Heart right ventricle (tissue), 16 donors: ENCODE measurements around the gene TUBA3D. TPM values are rescaled to one million over a fixed set of nuclear protein-coding genes. Genes with fewer than 3 reads are reported as not detected.
"Not testable (repeated sequence)": the region's sequence is repeated elsewhere in the genome, so short reads cannot be mapped to it uniquely, and the experiment has no call there.

ENCODE experiments used
- ATAC-seq, 8 donors: fragments of 200-7000 bp; cut with Tn5 transposase; one replicate each; pipeline ENCODE4 v1.9.1; 2020; ENCODE audit warnings: mild to moderate bottlenecking in 8 of 8, moderate library complexity in 8 of 8, moderate number of reproducible peaks in 1 of 8
- DNase-seq, 2 donors: peaks; one replicate each; pipeline ENCODE4 v3.0.0-alpha.2; 2020
- H3K27ac ChIP-seq, 10 donors: fragments of 200-600 bp; sonication (generic) in 2 of 10; one replicate each; pipeline versions ENCODE4 v1.5.0 to v1.8.0; 2020 to 2022; ENCODE audit warnings: mild to moderate bottlenecking in 3 of 10
- H3K27me3 ChIP-seq, 7 donors: fragments of 200-600 bp; one replicate each; pipeline ENCODE4 v1.8.0; 2021 to 2022; ENCODE audit warnings: mild to moderate bottlenecking in 2 of 7
- H3K36me3 ChIP-seq, 9 donors: fragments of 200-600 bp; sonication (generic) in 1 of 9; one replicate each; pipeline versions ENCODE4 v1.5.0 to v1.8.0; 2020 to 2022; ENCODE audit warnings: mild to moderate bottlenecking in 2 of 9
- H3K4me1 ChIP-seq, 9 donors: fragments of 200-600 bp; sonication (generic) in 1 of 9; one replicate each; pipeline versions ENCODE4 v1.5.0 to v1.8.0; 2020 to 2022; ENCODE audit warnings: mild to moderate bottlenecking in 4 of 9
- H3K4me3 ChIP-seq, 10 donors: fragments of 200-600 bp; sonication (generic) in 2 of 10; one replicate each; pipeline versions ENCODE4 v1.5.0 to v1.8.0; 2020 to 2022; ENCODE audit warnings: mild to moderate bottlenecking in 7 of 10, moderate library complexity in 2 of 10
- H3K9me3 ChIP-seq, 11 donors: fragments of 200-600 bp in 10 of 11; sonication (generic) in 2 of 11; one replicate each; pipeline versions ENCODE4 v1.5.0 to v1.8.0; 2013 to 2022; ENCODE audit warnings: mild to moderate bottlenecking in 2 of 11, control low read depth in 1 of 11, moderate library complexity in 1 of 11
- WGBS, 2 donors: extraction: QIAGEN DNeasy Blood & Tissue Kit; methylation state at CpG; one replicate each; pipeline ENCODE4 v1.1.7; 2013; ENCODE audit warnings: inconsistent platforms in 1 of 2; 5-methylcytosine and 5-hydroxymethylcytosine counted together
- intact Hi-C, 10 donors: fragments of 100-400 bp; cut with DNase I; formaldehyde crosslinking; loops; one replicate each; pipeline versions ENCODE4 v1.11.1 to v1.14.2; 2022
- polyA plus RNA-seq, 2 donors: library from polyadenylated mRNA; stranded (reverse); fragments of 200-250 nt; gene quantifications; one replicate each; pipeline ENCODE4 v1.2.3, GENCODE V29; 2013
- total RNA-seq, 10 donors: library from RNA; stranded (reverse); fragmentation: NEBNext Ultra II Directional in 3 of 10; extraction: Animal tissue kit (Norgen Biotek cat#: 25700) in 3 of 10; gene quantifications; one replicate each; pipeline versions ENCODE4 v1.2.1 to v1.2.4, GENCODE V29; 2021 to 2023
- TF ChIP-seq, protein P1 (sequence below), 9 donors: fragments of 200-600 bp; sonication (generic) in 2 of 9; IDR thresholded peaks; one replicate each; pipeline versions ENCODE4 v1.5.0 to v1.8.0; 2021 to 2022; ENCODE audit warnings: antibody characterized with exemption in 9 of 9, mild to moderate bottlenecking in 5 of 9, moderate library complexity in 1 of 9
- donor health status: Arrhythmogenic right ventricular cardiomyopathy.
- donor health status: ischemic (EF 13 %, LVEDD 7.1; RV severe dilation, severe dysfunction).
- donor health status: healthy with polysubstance abuse.
- donor health status: DM: no; HTN: yes; CAD: no.
- donor health status: DM: no; HTN: no; CAD: no.
- donor health status: ischemic (EF 25% LVEDD 6.9; RV normal size, moderate dysfunction).
- donor health status: ischemic (EF 25% LVEDD 5.7; RV mildly dilated, moderate dysfunction).
- donor health status: healthy.
- donor health status: DM: yes; HTN: yes; CAD: no.
- donor health status: Ischemic cardiomyopathy.
- donor health status: ischemic (EF 35%, LVEDD 5.7; RV mildly dilated, moderate dysfunction).
- donor health status: nonischemic (EF 11% LVEDD 7.7; RV severe dilation, severe dysfunction).
- donor health status: DM: yes; HTN: yes; CAD: no.
- donor health status: PGD.
- donor health status: ischemic (EF 29% LVEDD 5.4; RV normal size, mild dysfunction).
- donor health status: nonischemic (EF 23%, LVEDD 6.1; RV moderate dilation, normal function).

The TUBA3D gene
- total and polyA plus RNA-seq, 12 donors = 5.1 to 677 (median 30.1) TPM

DNA sequence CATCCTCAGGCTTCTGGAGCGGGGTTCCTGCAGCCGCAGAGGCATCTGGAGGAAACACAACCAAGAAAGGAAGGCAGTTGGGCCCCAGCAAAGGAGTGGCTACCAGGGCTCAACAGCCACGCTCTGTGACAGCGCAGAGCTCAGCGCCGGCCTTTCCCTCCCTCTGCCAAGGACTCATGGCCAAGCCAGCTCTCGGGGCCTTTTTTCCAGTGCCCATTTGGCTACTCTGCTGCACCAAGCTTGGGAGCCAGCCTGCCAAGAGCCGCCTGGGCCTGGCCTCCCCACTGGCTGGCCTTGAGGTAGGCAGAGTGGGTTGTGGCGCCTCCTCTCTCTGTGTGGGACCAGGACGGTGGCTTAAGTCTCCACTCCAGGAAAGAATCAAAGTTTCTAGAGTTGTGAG is 44.6 kb downstream of the TUBA3D start:
- no peaks in the 10 kb centered on the region for H3K9me3 ChIP-seq
- H3K4me3 ChIP-seq = no peak overlapping the region
- peaks cover 0 to 47% (median 6%) of the 10 kb centered on the region in 9 donors for H3K36me3 ChIP-seq
- WGBS, 2 donors = 90 to 91% methylated on average over 10 of the region's 10 CpGs
- intact Hi-C loops = no loop called here
- ATAC-seq (no peak), DNase-seq (no peak)
- H3K27ac ChIP-seq = no peak overlapping the region
- peaks cover 0 to 8% (median 0%) of the 10 kb centered on the region in 9 donors for H3K4me1 ChIP-seq
- TF ChIP-seq, protein P1, sequence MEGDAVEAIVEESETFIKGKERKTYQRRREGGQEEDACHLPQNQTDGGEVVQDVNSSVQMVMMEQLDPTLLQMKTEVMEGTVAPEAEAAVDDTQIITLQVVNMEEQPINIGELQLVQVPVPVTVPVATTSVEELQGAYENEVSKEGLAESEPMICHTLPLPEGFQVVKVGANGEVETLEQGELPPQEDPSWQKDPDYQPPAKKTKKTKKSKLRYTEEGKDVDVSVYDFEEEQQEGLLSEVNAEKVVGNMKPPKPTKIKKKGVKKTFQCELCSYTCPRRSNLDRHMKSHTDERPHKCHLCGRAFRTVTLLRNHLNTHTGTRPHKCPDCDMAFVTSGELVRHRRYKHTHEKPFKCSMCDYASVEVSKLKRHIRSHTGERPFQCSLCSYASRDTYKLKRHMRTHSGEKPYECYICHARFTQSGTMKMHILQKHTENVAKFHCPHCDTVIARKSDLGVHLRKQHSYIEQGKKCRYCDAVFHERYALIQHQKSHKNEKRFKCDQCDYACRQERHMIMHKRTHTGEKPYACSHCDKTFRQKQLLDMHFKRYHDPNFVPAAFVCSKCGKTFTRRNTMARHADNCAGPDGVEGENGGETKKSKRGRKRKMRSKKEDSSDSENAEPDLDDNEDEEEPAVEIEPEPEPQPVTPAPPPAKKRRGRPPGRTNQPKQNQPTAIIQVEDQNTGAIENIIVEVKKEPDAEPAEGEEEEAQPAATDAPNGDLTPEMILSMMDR (IDR thresholded peaks at IDR 0.05) = no peak
- H3K27me3 ChIP-seq = no peaks in the 10 kb centered on the region

- H3K4me3 ChIP-seq, H3K9me3 ChIP-seq, DNase-seq, ATAC-seq, H3K4me1 ChIP-seq, intact Hi-C loops, H3K27me3 ChIP-seq: not testable (repeated sequence)
- Histone ChIP-seq H3K36me3 (peaks cover 0 to 43% (median 6%) of the 10 kb centered on the region in 9 donors), H3K27ac (peak overlapping the region in 1 of 10 donors; percentile 14)
- 73 to 84% methylated on average over 6 of the region's 6 CpGs for WGBS, 2 donors
Measured at GRCh38 chr2:131521524-131521923, 45.6 kb downstream of the TUBA3D start.

DNA sequence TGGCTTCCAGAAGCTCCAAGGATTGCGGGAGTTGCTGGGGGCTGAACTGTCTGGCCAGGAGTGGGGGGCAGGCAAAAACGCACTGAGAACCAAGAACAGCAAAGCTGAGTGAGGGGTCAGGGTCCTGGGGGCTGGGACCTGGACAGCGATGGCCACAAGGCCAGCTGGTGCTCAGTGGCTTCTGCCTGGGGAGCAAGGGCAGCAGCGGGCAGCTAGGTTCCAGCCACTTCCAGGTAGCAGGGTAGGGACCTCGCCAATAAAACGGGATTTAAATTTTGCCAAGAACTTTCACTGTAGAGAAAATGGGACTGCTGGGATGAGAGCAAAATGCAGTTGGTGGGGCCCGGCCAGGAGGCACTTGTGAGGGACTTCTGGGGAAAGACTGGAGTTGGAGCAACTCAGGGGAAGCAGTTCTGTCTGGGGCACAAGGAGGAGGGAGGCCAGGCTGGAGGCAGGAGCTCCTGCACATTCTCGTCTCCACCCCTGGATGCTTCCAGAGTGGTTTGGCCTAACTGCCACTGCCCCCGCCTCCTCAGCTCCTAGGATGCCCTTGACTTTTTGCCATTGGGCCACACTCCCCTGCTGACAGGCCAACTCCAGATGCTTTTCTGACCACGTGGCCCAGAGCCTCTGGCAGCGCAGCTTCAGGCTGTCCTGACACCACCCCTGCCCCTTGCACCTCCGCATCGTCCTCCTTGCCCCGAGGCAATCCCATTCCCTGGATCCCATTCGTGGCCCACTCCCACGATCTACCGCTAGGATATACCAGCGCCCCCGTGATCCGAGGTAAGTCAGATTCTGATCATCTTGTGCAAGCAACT is 46.3 kb downstream of the TUBA3D start:
- DNase-seq (peak; percentile 60 to 67), ATAC-seq (peak; percentile 79 to 94 (median 88))
- H3K36me3 ChIP-seq = peaks cover 0 to 36% (median 6%) of the 10 kb centered on the region in 9 donors
- TF ChIP-seq, protein P1 (IDR thresholded peaks at IDR 0.05) = no peak
- H3K27ac ChIP-seq = peak overlapping the region in 1 of 10 donors; percentile 14
- peaks cover 0 to 2% (median 0%) of the 10 kb centered on the region in 7 donors for H3K27me3 ChIP-seq
- no peak overlapping the region for H3K4me3 ChIP-seq
- 64 to 73% methylated on average over 20 of the region's 20 CpGs for WGBS, 2 donors
- intact Hi-C loops = no loop called here
- peaks cover 0 to 8% (median under 1%) of the 10 kb centered on the region in 9 donors for H3K4me1 ChIP-seq
- no peaks in the 10 kb centered on the region for H3K9me3 ChIP-seq

GRCh38 chr2:131525256-131525655 is 49.3 kb downstream of the TUBA3D start:
- H3K27ac ChIP-seq, ATAC-seq, H3K9me3 ChIP-seq, H3K27me3 ChIP-seq, H3K4me3 ChIP-seq, intact Hi-C loops, H3K36me3 ChIP-seq, DNase-seq: not testable (repeated sequence)
- WGBS, 2 donors = 89 to 92% methylated on average over 2 of the region's 2 CpGs
- peaks cover 0 to 15% (median 3%) of the 10 kb centered on the region in 9 donors for H3K4me1 ChIP-seq

DNA sequence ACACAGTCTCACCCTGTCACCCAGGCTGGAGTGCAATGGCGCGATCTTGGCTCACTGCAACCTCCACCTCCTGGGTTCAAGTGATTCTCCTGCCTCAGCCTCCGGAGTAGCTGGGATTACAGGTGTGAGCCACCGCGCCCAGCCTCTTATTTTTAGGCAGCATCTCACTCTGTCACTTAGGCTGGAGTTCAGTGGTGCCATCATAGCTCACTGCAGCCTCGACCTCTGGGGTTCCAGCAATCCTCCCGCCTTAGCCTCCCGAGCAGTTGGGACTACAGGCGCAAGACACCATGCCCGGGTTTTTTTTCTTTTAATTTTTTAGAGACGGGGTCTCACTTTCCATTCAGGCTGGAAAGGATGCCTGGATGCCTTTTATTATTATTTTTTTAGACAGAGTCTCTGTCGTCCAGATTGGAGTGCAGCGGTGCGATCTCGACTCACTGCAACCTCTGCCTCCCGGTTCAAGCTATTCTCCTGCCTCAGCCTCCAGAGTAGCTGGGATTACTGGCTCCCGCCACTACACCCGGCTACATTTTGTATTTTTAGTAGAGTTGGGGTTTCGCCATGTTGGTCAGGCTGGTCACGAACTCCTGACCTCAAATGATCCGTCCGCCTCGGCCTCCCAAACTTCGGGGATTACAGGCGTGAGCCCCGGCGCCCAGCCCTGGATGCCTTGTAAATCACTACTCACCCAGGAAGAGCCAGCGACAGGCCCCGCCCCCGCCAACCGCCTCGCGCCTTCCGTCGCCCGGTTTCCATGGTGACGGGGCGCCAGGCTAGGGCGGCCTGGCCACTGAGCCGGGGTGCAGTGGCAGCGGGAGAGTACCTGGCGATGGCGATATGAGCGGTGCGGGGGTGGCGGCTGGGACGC is 51.4 kb downstream of the TUBA3D start, which contains the start of gene CCDC74A:
Gene CCDC74A, plus strand, starts transcription at position 758 of the 871 bp plus-strand sequence. Its CDS starts 83 bp downstream, at position 841.
- peaks cover 0 to 11% (median 3%) of the 10 kb centered on the region in 9 donors for H3K4me1 ChIP-seq
- H3K27me3 ChIP-seq, H3K9me3 ChIP-seq, intact Hi-C loops, H3K36me3 ChIP-seq: not testable (repeated sequence)
- peak within 1 kb of the TSS in 2 of 10 donors; percentile 31 to 39 for H3K27ac ChIP-seq
- DNase-seq (peak; percentile 54 to 72), ATAC-seq (peak; percentile 46 to 84 (median 78))
- peak within 1 kb of the TSS in 9 of 10 donors; percentile 27 to 51 (median 46) for H3K4me3 ChIP-seq
- WGBS, 2 donors = 36 to 40% methylated on average over 38 to 40 of the region's 47 CpGs

DNA sequence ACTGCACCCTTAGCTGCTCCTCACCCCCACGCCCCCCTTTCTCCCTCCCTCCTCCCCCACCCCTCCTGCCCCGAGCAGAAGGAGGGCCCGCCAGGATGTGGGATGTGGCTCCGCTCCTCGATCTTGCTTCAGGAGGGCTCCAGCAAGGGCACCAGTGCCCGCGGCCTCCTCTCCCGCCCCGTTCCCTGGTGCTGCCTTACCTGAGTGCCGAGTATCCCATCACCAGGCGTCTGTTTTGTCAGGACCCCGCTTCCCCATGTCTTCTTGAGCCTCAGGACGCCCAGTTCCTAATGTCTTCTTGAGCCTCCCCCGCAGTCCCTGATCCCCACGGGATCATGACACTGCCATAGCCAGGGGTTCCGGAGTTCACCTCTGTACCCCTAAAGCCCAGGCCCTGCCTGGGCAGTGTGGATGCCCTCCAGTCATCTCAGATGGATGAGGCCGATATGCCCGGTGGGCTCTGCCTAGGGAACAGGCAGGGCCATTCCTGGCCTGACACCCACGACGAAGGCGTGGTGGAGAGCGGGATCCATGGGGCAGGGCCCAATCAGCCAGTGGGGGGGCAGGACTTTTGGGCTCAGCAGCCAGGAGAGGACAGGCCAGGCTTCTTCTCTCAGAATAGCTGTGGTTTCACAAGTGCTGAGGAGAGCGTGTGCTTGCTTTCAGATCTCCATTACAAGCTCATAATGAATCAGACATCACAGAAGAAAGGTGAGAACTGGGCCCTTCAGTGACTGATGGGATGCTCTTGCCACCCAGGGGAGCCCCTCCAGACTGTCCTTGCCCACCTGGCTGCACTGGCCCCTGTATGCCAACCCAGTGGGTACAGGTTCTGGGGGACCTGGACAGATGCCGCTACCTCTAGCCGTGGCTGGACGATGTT is 53.3 kb downstream of the TUBA3D start:
- H3K27me3 ChIP-seq, H3K27ac ChIP-seq, intact Hi-C loops, DNase-seq, H3K36me3 ChIP-seq, H3K9me3 ChIP-seq: not testable (repeated sequence)
- peak in 4 of 8 donors; percentile 16 to 40 (median 20) for ATAC-seq
- WGBS, 2 donors = 70 to 82% methylated on average over 24 to 25 of the region's 26 CpGs
- Histone ChIP-seq H3K4me1 (peaks cover 0 to 11% (median 3%) of the 10 kb centered on the region in 9 donors), H3K4me3 (peak overlapping the region in 8 of 10 donors; percentile 27 to 51 (median 47))

DNA sequence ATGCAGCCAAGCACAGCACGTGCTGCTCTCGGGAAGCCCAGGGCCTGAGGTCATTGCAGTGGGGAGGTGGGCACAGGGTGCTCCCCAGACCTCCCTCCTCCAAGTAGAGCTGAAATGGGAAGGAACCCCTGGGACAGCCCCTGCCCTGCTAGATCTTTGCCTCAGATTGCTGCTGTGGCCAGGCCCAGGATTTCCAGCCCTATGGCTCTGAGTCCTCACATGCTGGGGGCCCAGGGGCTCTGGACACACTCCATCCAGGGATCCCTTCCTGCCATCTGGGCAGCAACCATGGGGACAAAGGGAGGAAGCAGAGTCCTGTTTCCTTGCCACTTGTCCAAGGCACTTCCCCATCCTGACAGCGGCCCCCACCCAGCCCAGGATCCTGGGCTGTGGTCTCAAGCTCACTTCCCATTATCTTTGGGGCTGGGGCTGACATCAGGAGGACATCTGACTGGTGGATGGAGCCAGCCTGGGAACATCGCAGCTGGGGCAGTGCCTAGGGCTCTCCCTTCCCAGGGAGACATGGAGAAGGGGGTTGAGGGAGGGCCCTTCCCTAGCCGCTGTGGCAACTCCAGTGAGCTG is 54.0 kb downstream of the TUBA3D start:
- DNase-seq, H3K27ac ChIP-seq, ATAC-seq, H3K36me3 ChIP-seq, H3K27me3 ChIP-seq, intact Hi-C loops, H3K4me3 ChIP-seq, H3K9me3 ChIP-seq: not testable (repeated sequence)
- 89 to 96% methylated on average over 5 of the region's 5 CpGs for WGBS, 2 donors
- H3K4me1 ChIP-seq = peaks cover 0 to 11% (median 3%) of the 10 kb centered on the region in 9 donors
